Transverse colon (tissue), 4 donors: ENCODE data around the gene PGBD4. TPM values are rescaled to one million over a fixed set of nuclear protein-coding genes. Genes with fewer than 3 reads are reported as not detected.

Experiments
- DNase-seq: peaks from one replicate; pipeline ENCODE4 v3.0.0-alpha.2; 2019
- H3K27ac ChIP-seq, 4 donors: fragments of 200-600 bp; sonication (generic); 2 replicates each; pipeline ENCODE4 v1.5.1; 2016 to 2018; ENCODE audit warnings: inconsistent platforms in 4 of 4
- H3K27me3 ChIP-seq: fragments of 200-600 bp; sonication (generic); 2 replicates; pipeline ENCODE4 v1.5.1; 2017; ENCODE audit warnings: inconsistent platforms
- H3K36me3 ChIP-seq, 4 donors: fragments of 200-600 bp; sonication (generic); 2 replicates each; pipeline ENCODE4 v1.5.1; 2017 to 2019; ENCODE audit warnings: inconsistent platforms in 4 of 4
- H3K4me1 ChIP-seq, 4 donors: fragments of 200-600 bp; sonication (generic); 2 replicates each; pipeline ENCODE4 v1.5.1; 2017 to 2020; ENCODE audit warnings: inconsistent platforms in 4 of 4
- H3K4me3 ChIP-seq, 4 donors: fragments of 200-600 bp; sonication (generic); 1 replicate in 1 of 4; 2 replicates in 3 of 4; pipeline versions ENCODE4 v1.5.1 to v1.6.1; 2017 to 2019; ENCODE audit warnings: inconsistent platforms in 4 of 4
- H3K9me3 ChIP-seq, 2 donors: fragments of 200-600 bp; sonication (generic); 2 replicates each; pipeline ENCODE4 v1.5.1; 2017 to 2019; ENCODE audit warnings: inconsistent platforms in 2 of 2
- EP300 ChIP-seq: sonication (generic); formaldehyde crosslinking; IDR thresholded peaks from one replicate; pipeline ENCODE4 v1.6.1; 2017; ENCODE audit warnings: antibody characterized with exemption, low read depth
- POLR2A ChIP-seq: fragments of 450-650 bp; IDR thresholded peaks from one replicate; pipeline ENCODE4 v1.6.1; 2016; ENCODE audit warnings: antibody characterized with exemption, mild to moderate bottlenecking, moderate library complexity
- POLR2AphosphoS5 ChIP-seq, 3 donors: sonication (generic); formaldehyde crosslinking; IDR thresholded peaks; one replicate each; pipeline ENCODE4 v1.6.1; 2016; ENCODE audit warnings: antibody characterized with exemption in 3 of 3
- WGBS, 2 donors: methylation state at CpG; one replicate each; pipeline ENCODE4 v1.1.5; 2018; ENCODE audit warnings: low coverage in 1 of 2; 5-methylcytosine and 5-hydroxymethylcytosine counted together
- in situ Hi-C, 4 donors: fragments of 200-750 bp; cut with MboI; loops; one replicate each; pipeline versions ENCODE4 v1.15.0 to v1.15.1; 2017; ENCODE audit warnings: low sequenced_read_pairs in 3 of 4, low pct_ligation_motif_present in 1 of 4, low pct_unique_long_range_greater_than_20kb in 1 of 4
- intact Hi-C: fragments of 100-400 bp; cut with DNase I; formaldehyde crosslinking; loops from one replicate; pipeline ENCODE4 v1.15.1; 2023; ENCODE audit warnings: low total_unique reads
- total RNA-seq, 4 donors: library from RNA; depleted of rRNA; stranded (reverse); fragments of >200 nt; gene quantifications; one replicate each; pipeline ENCODE4 v1.1.0, GENCODE V29; 2016
- TF ChIP-seq, protein P1 (sequence below), 5 experiments: fragments of 200-600 bp in 3 of 5; fragments of 450-650 bp in 2 of 5; sonication (generic) in 3 of 5; IDR thresholded peaks; 1 replicate in 2 of 5; 2 replicates in 3 of 5; pipeline ENCODE4 v1.5.1; 2016 to 2017; ENCODE audit warnings: antibody characterized with exemption in 5 of 5, inconsistent platforms in 3 of 5, mild to moderate bottlenecking in 2 of 5, moderate library complexity in 1 of 5

The PGBD4 gene
- total RNA-seq, 4 donors from 2014 or later = 1.1 to 7.6 (median 1.9) TPM

DNA sequence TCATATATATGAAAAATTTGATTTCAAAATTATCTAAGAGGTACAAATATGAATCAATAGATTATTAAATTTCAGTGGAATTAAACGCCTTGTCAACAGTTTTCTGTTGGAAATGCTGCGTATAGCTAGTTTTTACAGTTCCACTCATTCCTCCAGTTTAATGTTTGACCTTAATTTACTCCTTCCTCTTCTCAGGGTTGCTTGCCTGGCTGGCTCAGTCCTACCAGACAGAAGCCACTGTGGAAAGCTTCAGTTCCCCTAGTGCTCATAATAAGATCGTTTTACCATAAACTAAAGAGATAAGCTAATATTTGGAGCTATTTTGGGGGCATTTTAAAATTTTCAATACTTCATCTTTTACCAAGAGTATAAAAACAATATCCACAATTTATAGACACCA lies 23.0 kb upstream of the PGBD4 start:
- no peak overlapping the region for H3K4me3 ChIP-seq
- in situ Hi-C loops (loop anchor here in 3 of 4 donors (25.0 kb wide), 3 partner anchors 258 to 508 kb away; partner anchors contain the start of genes LPCAT4 (in 2 of the 3), GOLGA8B (in 1 of the 3), NOP10 (in 1 of the 3) and NUTM1 (in 1 of the 3)), intact Hi-C loops (no loop called here)
- H3K27ac ChIP-seq = peak overlapping the region in 2 of 4 donors; percentile 75 to 76
- H3K27me3 ChIP-seq = no peaks in the 10 kb centered on the region
- H3K36me3 ChIP-seq = no peaks in the 10 kb centered on the region
- WGBS, 2 donors = 50 to 64% methylated on average over 3 of the region's 3 CpGs
- H3K4me1 ChIP-seq = peaks cover 0 to 16% (median 0%) of the 10 kb centered on the region in 4 donors
- TF ChIP-seq, protein P1, sequence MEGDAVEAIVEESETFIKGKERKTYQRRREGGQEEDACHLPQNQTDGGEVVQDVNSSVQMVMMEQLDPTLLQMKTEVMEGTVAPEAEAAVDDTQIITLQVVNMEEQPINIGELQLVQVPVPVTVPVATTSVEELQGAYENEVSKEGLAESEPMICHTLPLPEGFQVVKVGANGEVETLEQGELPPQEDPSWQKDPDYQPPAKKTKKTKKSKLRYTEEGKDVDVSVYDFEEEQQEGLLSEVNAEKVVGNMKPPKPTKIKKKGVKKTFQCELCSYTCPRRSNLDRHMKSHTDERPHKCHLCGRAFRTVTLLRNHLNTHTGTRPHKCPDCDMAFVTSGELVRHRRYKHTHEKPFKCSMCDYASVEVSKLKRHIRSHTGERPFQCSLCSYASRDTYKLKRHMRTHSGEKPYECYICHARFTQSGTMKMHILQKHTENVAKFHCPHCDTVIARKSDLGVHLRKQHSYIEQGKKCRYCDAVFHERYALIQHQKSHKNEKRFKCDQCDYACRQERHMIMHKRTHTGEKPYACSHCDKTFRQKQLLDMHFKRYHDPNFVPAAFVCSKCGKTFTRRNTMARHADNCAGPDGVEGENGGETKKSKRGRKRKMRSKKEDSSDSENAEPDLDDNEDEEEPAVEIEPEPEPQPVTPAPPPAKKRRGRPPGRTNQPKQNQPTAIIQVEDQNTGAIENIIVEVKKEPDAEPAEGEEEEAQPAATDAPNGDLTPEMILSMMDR (IDR thresholded peaks at IDR 0.05) = no peak
- no peak for TF ChIP-seq EP300
- TF ChIP-seq POLR2AphosphoS5 (IDR thresholded peaks at IDR 0.05) = no peak
- TF ChIP-seq POLR2A = no peak
- DNase-seq = no peak
- H3K9me3 ChIP-seq = no peaks in the 10 kb centered on the region

DNA sequence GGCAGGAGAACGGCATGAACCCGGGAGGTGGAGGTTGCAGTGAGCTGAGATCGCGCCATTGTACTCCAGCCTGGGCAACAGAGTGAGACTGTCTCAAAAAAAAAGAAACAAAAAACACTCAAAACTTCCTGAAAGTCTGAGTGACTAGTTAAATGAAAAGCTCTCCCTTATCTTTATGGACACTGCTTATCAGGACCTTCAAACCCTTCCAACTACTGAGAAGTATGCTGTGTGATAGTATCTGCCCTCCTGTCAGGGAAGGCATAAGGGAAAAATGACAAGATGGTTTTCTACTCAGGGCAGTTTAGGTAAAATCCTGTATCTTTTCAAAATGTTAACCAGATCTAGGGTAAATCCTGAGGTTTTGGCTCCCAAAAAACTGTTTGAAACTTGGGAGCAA lies 22.0 kb upstream of the PGBD4 start:
- Histone ChIP-seq H3K4me1 (peaks cover 0 to 18% (median 0%) of the 10 kb centered on the region in 4 donors), H3K9me3 (no peaks in the 10 kb centered on the region), H3K27me3 (no peaks in the 10 kb centered on the region), H3K4me3 (peak overlapping the region in 1 of 4 donors; percentile 23), H3K36me3 (no peaks in the 10 kb centered on the region), H3K27ac (peak overlapping the region; percentile 46 to 76 (median 62))
- no peak for DNase-seq
- in situ Hi-C loops = loop anchor here in 3 of 4 donors (25.0 kb wide), 3 partner anchors 257 to 507 kb away; partner anchors contain the start of genes LPCAT4 (in 2 of the 3), GOLGA8B (in 1 of the 3), NOP10 (in 1 of the 3) and NUTM1 (in 1 of the 3)
- WGBS, 2 donors = 37 to 71% methylated on average over 4 of the region's 4 CpGs
- intact Hi-C loops = no loop called here
- TF ChIP-seq, protein P1 (IDR thresholded peaks at IDR 0.05) = no peak
- TF ChIP-seq EP300 = no peak
- no peak for TF ChIP-seq POLR2AphosphoS5 (IDR thresholded peaks at IDR 0.05)
- no peak for TF ChIP-seq POLR2A

DNA sequence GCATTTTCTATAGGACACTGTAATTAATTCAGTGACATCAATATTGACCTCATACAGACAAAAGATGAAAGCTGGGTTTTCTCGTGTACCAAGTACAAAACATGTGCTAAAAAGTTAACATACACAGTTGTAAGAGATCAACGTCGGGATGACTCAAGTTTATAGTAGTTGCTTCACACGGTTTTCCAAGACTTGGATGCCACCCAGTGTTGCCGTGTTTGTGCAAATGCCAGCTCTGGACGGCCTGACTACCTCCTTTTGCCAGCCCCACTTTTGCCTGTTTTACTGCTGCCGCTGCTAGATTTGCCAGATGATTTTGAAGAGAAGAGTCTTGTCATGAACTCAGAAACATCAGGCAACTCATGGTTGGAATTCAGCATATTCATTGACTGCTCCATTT lies 17.8 kb upstream of the PGBD4 start:
- Histone ChIP-seq H3K4me3 (no peak overlapping the region), H3K27ac (peak overlapping the region in 1 of 4 donors; percentile 46), H3K9me3 (no peaks in the 10 kb centered on the region), H3K4me1 (peaks cover 0 to 17% (median 0%) of the 10 kb centered on the region in 4 donors), H3K27me3 (no peaks in the 10 kb centered on the region), H3K36me3 (peaks cover 0 to 28% (median 7%) of the 10 kb centered on the region in 4 donors)
- in situ Hi-C loops = loop anchor here in 3 of 4 donors (25.0 kb wide), 3 partner anchors 253 to 503 kb away; partner anchors contain the start of genes LPCAT4 (in 2 of the 3), GOLGA8B (in 1 of the 3), NOP10 (in 1 of the 3) and NUTM1 (in 1 of the 3)
- no peak for TF ChIP-seq POLR2AphosphoS5 (IDR thresholded peaks at IDR 0.05)
- TF ChIP-seq, protein P1 (IDR thresholded peaks at IDR 0.05) = no peak
- peak; percentile 53 for DNase-seq
- intact Hi-C loops = no loop called here
- 14 to 35% methylated on average over 1 to 7 of the region's 7 CpGs for WGBS, 2 donors

DNA sequence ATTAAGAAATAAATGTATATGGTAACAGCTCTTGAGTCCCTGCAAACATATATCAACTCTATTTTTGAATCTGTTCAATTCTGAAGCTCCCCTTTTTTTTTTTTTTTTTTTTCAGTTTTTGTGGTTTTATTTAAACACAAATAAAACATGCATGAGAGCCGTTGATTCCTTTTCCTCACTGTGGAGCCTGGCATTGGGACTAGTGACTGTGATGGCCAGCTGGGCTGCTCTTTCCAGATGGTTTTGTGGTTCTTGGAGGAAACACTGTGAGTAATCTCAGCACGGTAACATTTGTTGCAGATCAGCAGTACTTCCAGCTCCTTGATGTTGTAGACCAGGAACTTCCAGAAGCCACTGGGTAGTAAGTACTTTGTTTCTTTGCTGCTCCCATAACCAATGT lies 16.1 kb upstream of the PGBD4 start:
- Histone ChIP-seq H3K36me3 (peaks cover 0 to 34% (median 7%) of the 10 kb centered on the region in 4 donors), H3K4me3 (no peak overlapping the region), H3K27ac (no peak overlapping the region), H3K27me3 (no peaks in the 10 kb centered on the region), H3K4me1 (peaks cover 0 to 7% (median 0%) of the 10 kb centered on the region in 4 donors), H3K9me3 (no peaks in the 10 kb centered on the region)
- 81 to 100% methylated on average over 1 to 2 of the region's 2 CpGs for WGBS, 2 donors
- DNase-seq = no peak
- no peak for TF ChIP-seq EP300
- no peak for TF ChIP-seq POLR2A
- TF ChIP-seq POLR2AphosphoS5 (IDR thresholded peaks at IDR 0.05) = no peak
- TF ChIP-seq, protein P1 (IDR thresholded peaks at IDR 0.05) = no peak
- in situ Hi-C loops = loop anchor here in 3 of 4 donors (25.0 kb wide), 3 partner anchors 252 to 502 kb away; partner anchors contain the start of genes LPCAT4 (in 2 of the 3), GOLGA8B (in 1 of the 3), NOP10 (in 1 of the 3) and NUTM1 (in 1 of the 3)
- intact Hi-C loops = no loop called here
